NCI-H1930 (cell line): ENCODE results near the gene CWC27.
"Not testable (repeated sequence)": the region's sequence is repeated elsewhere in the genome, so short reads cannot be mapped to it uniquely, and the experiment has no call there.

Source experiments
- DNase-seq, 2 experiments: peaks; one replicate each; lab custom pipeline; 2025; lab: John Stamatoyannopoulos, UW

The CWC27 gene

DNA sequence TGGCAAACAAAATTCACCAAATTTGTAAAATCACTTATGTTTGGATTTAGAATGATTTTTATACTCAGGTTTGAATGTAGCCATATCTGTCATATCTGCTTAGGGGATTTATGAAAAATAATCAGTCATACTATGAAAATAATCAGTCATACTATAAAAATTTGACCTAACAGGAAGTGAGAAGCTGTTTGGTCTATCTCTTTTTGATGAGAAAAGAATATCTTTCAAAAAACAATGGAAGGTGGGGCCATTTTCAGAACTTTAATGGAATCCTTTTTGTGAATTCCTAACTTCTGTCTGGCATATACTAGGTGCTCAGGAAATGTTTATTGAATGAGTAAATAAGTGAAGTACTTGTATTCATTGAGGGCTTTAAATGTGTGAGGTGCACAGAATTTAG lies 70.1 kb downstream of the CWC27 start:
- no peak for DNase-seq

- no peak for DNase-seq
These were observed 71.2 kb downstream of the CWC27 start for GRCh38 chr5:64839936-64840335.

DNA sequence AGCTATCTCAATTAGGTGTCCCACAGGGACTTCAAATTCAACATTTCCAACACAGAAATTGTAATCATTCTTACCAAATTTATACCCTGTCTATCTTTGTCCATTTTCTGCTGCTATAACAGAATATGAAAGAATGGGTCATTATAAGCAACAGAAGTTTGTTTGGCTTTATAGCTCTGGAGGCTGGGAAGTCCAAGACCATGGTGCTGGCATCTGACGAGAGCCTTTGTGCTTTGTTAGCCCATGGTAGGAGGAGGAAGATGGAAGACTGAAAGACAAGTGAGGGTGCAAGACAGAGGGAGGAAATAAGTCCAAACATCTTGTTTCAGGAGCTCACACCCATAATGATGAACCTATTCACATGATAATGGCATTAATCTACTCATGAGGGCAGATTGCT lies 72.2 kb downstream of the CWC27 start:
- DNase-seq, result no peak

GRCh38 chr5:64853777-64854176 lies 85.0 kb downstream of the CWC27 start:
- DNase-seq, result no peak

DNA sequence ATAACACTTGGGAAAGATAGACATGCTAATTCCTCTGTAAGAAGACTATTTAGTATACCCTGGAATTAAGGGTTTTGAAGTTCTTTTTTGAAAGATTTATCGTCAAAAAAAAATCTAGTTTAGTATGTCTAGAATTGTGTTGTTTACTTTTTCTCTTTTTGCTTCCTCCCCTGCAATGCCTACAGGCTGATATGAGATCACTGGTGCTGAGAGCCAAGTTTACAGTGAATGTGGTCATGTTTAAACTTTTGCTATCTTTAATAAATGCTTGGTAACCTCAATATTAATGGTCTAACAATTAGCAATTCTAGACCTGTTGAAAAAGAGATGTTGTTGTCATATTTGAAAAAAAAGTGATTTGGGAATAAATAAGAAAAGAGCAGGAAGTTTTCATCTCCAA lies 86.1 kb downstream of the CWC27 start:
- DNase-seq, result no peak

GRCh38 chr5:64859881-64860280 lies 91.2 kb downstream of the CWC27 start:
- DNase-seq, result no peak

- no peak for DNase-seq
These were observed 92.6 kb downstream of the CWC27 start for GRCh38 chr5:64861281-64861680.

DNA sequence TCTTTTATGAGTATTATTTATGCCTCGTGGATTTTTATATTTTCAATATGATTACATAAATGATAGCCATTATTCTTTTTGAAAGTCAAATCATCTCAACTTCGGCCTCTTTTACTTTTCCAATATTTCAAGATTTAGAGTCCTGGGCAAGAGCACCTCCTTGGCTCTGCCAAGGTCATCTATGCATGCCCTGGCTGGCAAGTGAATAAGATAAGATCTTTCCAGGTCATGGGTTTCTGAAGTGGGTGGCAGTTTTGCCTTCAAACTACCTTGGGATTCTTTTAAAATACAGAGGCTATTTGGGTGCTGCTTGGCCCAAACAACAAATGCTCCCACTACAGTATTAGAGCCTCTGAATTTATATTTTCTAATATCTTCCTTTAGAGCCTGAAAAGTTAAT lies 95.4 kb downstream of the CWC27 start:
- no peak for DNase-seq

- no peak for DNase-seq
These were observed 96.9 kb downstream of the CWC27 start for GRCh38 chr5:64865662-64866061.

DNA sequence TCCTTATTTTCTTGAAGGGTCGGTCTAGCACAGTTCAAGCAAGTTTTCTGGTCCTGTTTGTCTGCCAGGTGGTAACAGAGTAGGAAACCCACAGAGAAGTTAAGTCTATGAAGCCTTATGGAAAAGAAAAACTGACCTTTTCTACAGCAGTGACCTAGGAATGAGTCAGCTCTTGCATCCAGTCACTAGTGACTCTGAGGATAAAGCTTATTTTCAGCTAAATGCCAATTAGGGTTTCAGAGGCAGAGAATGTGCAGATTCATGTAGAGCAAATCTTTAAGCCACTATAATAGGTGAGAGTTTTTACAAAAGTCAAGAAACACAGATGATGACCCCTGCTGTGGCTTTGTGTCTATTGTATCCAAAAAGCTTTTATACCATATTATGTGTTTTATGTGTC lies 100.7 kb downstream of the CWC27 start:
- no peak for DNase-seq

DNA sequence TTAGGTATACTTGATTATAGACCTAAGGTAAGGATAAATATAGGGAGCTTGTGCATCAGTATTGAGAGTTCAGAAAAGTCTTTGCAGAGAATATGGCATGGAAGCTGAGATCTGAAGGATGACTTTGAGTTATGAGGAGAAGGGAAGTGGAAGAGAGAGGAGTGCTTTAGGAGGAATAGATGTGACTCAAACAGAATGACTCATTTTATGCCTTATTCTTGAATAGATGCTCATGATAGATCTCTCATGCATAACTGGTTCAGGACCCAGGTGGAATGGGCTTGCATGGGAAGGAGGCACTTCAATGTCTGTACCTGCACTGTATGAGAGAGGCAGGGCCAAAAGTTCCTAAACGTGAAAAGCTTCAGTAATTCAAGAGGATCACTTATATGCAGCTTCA lies 103.3 kb downstream of the CWC27 start:
- no peak for DNase-seq

DNA sequence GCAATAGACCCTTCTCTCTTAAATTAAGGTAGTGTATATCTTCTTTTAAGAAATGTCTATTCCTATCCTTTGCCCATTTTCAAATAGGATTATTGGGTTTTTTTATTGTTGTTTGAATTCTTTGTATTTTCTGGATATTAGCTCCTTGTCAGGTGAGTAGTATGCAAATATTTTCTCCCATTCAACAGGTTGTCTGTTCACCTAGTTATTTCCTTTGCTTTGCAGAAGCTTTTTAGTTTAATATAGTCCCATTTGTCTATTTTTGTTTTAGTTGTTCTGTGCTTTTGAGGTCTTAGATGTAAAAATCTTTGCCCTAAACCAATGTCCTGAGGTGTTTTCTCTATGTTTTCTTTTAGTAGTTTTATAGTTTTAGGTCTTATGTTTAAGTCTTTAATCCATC lies 104.7 kb downstream of the CWC27 start:
- DNase-seq, result no peak

DNA sequence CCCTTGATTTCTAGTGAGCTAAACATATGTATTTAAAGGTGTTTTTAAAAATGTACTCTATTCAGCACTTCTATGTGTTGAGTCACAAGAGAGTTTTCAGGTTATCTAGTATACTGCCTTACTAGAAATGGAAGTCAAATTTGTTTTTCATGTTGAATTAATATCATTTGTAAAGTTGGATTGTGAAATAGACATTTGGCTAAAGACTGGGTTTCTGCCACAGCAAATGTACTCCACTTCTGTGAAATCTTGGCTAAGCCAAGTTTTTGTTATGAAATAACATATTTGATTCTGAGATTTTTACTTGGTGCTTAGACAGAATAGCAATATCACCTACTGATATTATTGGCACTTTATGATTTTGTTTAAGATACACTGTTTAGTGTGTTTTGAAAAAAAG lies 106.0 kb downstream of the CWC27 start:
- DNase-seq, result no peak

DNA sequence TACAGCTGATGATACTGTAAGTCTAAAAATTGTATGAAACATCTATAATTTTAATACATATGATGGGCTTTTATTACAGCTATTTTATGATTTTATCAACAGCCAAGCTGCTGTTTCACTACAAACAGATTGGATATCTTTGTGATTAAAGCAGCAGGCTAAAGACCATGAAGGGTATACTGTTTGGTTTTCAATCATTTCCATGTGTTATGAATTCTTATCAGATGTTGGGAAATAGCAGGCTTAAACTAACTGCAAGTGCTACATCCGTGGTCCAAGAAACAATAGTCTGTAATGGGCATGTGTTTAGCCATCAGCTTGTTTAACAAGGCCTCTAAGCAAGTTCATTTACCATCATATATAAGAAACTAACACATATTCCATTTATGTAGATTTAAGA lies 107.5 kb downstream of the CWC27 start:
- no peak for DNase-seq

DNA sequence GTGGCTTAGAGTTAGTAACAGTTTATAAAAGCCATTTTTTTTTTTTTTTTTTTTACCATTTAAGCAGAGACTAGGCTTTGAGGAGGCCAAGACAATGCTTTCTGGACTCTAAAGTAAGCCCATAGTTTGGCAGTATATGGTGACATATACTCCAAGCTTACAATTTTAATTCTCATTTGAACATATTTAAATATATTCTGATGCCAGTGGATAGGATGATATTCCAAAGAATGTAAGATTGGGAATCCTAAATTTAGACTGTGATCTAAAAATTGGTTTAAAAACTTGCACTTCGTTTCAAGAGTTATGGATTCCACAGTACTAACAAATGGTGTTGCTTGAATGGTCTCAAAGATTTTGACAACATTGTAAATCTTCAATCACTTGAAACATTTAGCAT lies 112.1 kb downstream of the CWC27 start:
- DNase-seq, result no peak

DNA sequence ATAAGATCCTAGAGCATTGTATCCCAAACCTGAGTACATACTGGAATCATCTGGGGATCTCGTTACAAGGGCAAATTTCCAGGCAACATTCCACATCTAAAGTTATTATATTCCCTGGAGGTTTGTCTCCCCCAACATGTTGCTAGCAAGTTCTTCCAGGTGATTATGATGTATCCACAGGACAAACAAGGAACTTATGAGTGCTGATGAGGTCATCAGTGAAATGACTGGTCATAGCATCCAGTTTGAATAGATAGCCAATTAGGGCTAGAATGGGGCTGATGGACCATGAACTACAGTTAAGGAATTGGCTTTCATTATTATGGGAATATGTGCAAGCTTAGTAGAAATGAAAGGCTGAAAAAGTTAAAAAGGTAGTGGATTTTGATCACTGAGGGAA lies 115.2 kb downstream of the CWC27 start:
- no peak for DNase-seq

GRCh38 chr5:64884541-64884940 lies 115.8 kb downstream of the CWC27 start:
- no peak for DNase-seq

DNA sequence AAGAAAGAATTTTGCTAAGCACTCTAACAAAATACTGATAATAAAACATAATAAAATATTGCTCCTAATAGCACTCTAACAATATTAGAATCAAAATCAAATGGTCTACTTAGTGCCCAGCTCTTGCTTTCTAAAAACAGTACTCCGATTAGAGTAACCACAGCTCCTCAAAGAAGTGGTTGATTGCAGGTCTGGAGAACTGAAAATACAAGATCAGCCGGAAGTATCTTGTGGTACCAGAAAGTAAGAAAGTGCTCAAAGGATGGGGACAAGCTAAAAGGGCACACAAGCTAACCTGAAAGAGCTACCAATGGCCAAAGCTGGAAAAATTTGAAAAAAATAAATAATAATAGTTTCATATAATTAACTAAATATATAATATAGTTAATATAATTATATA lies 119.2 kb downstream of the CWC27 start:
- no peak for DNase-seq

- no peak for DNase-seq
These were observed 127.0 kb downstream of the CWC27 start for GRCh38 chr5:64895748-64896147.

DNA sequence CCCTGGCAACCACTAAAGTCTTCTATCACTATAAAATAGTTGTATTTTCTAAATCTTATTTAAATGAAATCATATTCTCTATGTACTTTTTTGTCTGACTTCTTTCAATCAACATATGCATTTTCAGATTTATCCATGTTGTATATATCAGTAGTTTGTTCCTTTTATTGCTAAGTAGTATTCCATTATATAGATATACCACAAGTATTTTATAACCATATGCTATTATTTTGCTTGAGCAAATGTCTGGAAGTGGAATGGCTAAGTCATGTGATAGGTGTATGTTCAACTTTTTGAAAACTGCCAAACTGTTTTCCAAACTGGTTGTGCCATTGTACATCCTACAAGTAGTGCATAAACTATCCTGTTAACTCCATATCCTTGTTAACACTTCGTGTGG lies 131.1 kb downstream of the CWC27 start:
- no peak for DNase-seq

DNA sequence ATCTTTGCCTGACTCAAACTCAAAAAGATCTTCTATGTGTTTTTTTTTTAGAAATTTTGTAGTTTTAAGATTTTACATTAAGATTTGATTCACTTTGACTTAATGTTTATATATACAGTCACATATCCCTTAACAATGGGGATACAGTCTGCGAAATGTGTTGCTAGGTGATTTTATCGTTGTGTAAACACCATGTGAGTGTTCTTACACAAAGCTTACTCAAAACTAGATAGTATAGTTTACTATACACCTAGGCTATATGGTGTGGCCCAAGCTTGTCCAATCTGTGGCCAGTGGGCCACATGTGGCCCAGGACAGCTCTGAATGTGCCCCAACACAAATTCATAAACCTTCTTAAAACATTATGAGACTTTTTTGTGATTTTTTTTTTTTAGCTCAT lies 131.9 kb downstream of the CWC27 start:
- DNase-seq, result no peak

- DNase-seq, result not testable (repeated sequence)
These were observed 138.7 kb downstream of the CWC27 start for GRCh38 chr5:64907399-64907798.

DNA sequence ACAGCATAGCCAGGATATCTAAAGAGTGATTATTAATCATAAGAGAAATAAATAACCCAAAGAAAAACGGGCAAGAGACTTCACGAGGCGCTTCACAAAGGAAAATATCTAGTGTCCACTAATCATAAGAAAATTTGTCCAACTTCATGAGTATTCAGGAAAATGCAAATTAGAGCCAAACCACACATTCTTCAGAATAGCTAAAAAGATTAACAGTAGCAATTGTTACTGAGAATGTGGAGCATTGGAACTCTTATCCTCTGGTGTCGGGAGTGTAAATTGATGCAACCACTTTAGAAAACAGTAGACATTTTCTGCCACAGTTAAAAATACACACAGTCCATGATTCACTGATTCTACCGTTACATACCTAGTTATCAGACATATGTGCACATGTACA lies 145.7 kb downstream of the CWC27 start:
- DNase-seq, result no peak

- DNase-seq, result no peak
These were observed 149.4 kb downstream of the CWC27 start for GRCh38 chr5:64918083-64918482.

DNA sequence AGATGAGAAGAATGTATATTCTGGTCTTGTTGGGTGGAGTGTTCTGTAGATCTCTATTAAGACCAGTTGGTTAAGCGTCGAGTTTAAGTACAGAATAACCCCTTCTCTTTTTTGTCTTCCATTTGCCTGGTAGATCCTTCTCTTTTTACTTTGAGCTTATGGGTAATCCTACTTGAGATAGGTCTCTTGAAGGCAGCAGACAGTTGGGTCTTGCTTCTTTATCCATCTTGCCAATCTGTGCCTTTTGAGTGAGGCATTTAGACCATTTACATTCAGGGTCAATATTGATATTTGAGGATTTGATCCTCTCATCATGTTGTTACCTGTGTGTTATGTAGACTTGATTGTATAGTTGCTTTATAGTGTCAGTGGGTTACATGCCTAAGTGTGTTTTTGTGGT lies 152.7 kb downstream of the CWC27 start:
- no peak for DNase-seq
